Stimulated activated CD4-positive, alpha-beta T cell treated with anti-CD3 and anti-CD28 coated beads, Interleukin-1b, Interleukin-23, amount 100 ng/mL, for 48 hours (primary cell): ENCODE results near the gene TIAM1.

Experiments
- DNase-seq: peaks from one replicate; pipeline ENCODE4 v3.0.0-alpha.2; 2020

Gene TIAM1

DNA sequence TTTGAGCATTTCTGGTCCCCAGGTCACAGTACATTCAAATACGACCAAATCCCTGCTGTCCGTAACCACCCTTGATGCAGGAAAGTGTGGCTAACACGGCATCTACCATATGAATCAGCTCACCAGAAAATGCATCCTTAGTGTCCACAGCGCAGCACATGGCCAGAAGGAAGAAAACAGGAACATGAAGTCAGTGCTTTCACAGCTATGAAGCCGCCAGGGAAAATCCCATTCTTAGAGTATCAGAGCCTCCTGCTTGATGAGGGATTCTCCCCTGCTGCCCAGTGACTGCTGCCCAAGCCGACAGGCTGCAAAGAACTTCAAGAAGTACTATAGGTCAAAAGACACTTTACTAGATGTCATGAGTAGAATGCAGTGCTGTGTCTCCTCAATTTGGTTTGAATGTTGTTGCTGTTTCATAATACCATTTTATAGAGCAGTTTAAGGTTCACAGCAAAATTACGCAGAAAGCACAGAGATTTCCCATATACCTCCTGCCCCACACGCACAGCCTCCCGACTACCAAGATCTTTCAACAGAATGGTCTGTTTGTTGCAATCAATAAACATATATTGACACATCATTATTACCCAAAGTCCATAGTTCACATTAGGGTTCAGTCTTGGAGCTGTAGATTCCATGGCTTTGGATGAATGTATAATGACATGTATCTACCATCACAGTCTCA is 14.5 kb downstream of the TIAM1 start:
- DNase-seq, result no peak

DNA sequence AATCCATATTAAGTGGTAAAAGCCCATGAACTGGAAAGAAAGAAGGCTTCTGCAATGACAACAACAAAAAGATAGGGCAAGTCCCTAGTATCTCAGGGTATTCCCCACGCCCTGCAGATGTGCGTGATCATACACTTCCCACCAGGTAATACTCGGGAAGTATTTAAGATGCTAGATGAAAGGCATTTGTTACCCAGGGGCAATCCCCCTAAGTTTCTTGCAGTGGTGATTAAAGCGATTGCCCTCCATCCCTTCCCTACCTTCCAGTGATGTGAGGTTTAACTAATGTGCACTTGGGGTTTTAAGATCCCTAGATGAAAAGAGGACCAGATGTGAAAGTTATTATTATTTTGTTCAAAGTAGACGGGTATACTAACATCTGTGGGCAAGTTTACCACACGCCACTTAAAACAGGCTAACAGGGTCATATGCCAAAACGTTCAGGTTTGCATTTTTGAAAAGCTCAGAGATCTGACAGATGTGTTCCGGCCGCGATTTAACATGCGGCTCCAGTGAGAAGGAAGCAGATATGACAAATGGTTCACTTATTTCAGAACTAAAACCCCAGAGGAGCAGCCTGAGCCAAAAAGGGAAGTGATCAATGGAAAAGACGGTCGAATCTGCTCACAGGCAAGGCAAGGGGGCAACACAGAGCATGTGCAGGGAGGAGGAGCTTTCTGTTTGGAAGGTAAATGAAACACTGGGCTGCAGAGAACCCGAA is 17.4 kb downstream of the TIAM1 start:
- peak; percentile 77 for DNase-seq

DNA sequence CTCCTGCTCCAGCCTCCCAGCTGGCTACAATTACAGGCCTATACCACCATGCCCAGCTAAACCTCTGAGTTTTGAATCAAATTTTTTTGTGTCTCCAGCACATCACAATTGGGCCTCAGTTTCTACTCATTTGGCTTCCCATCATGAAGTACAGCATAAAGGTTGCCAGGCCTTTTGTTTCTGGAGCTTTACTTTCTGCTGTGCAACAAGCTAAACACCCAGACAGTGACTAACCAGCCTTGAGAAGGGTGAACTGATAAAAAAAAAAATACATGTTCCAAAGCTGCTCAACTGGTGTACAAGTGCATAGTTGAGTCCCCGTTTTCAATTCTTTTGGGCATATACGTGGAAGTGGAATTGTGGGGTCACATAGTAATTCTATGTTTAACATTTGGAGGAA is 25.1 kb downstream of the TIAM1 start:
- DNase-seq, result no peak

DNA sequence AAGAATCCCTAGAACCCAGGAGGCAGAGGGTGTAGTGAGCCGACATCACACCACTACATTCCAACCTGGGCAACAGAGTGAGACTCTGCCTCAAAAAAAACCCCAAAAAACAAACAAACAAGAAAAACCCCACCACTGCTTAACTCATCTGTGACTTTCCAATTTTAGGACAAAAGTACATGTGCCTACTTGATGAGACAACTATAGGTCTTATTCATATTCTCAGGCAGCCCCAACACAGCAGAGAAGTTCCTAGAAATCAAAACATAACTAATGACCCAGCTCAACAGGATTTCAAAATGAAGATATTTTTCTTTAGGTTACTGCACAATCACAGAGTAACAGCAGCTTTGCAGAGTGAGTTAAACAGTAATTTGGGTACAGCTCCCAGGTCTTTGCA is 26.4 kb downstream of the TIAM1 start:
- DNase-seq, result no peak

DNA sequence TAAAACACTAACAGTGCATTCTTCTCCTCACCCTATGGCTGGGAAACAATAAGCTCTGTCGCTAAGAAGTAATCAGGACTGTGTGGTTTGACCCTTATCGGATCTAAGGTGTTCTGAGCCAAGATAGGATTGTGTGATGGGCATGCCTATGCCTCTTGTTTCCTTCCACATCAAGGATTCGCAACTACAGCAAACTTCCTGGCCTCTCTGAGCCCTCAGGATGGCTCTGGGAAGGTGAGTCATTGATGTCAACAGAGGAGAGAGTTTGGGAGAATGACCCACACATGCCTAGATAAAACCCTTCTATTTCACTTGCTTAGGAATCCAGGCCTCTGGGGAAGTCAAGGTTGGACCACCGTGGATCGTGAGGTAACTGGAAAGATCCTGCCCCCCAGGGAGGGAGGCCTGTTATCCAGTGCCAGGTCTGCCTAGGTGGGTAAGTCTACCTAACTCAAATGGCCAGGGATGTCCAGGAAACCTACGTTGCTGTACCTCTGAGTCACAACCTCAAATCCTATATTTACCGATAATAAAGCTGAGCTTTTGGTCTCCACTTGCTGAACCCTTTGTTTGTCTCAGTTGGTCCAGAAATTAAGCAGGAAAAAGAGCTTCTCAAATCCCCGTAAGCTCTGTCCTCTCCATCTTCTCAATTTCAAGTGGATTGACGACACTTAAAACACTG is 27.4 kb downstream of the TIAM1 start:
- no peak for DNase-seq

DNA sequence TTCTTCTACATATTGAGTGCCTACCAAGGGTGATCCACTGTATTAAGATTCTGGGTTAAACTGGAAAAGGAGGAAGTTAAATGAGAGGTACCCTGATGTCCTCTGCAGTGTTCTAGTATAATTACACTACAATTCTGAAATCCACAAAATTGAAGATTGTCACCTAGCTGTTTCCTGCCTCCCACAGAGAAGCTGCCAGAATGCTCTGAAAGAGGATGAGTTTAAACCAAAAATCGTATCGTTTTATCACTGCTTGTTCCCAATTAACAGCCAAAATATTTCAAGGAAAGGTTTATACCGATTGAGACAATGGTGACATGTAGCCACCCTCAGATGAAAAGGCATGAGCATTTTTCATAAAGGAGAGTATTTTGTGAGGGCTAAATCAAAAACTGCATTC is 28.0 kb downstream of the TIAM1 start:
- DNase-seq, result no peak

DNA sequence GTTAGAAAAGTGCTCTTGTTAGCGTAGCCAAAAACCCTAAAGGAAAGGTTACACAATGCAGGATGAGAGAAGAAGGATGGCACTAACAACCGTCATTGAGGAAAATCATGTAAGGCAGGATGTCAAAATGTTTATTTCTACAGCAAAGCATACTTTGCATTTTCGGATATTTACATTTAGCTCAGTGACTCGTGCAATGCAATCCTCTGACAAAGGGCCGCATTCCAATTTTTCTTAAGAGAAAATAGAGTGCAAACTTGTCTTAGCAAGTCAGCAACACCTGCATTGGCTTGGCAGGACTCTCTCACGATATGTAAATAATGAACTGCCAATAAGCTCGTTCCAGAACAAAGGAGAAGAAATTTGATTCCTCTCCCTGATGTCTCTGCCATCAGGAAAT is 33.3 kb downstream of the TIAM1 start:
- DNase-seq, result no peak

DNA sequence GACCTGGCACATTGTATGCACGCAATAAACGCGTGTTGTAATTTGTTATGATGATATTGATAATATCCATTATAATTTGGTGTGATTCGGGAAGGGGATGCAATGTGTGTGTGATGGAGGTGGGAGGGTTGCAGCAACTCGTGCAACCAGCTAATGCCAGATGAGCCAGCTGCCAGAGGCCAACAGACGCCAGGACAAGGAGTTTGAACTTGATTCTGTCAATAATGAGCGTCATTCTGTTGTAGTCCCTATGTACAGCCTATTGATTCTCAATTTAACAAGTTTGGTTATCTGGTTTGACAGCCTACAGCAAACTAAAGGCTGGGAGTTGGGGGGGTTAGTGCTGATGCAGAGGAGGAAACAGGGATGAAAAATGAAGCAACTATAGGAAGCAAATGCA is 35.5 kb downstream of the TIAM1 start:
- DNase-seq, result no peak

DNA sequence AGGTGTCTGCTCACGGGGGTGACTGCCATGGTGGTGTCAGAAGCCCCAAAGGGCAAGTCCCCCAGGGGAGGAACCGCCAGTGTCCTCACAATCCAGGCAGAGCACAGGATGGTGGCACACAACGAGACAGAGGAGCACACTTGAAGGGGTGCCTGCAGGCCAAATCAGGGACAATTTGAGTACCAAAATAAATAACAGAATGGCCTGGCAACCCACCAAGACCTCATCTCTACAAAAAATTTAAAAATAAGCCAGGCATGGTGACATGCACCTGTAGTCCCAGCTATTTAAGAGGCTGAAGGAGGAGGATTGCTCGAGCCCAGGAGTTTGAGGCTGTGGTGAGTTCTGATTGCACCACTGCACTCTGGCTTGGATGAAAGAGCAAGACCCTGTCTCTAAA is 38.2 kb downstream of the TIAM1 start:
- no peak for DNase-seq

DNA sequence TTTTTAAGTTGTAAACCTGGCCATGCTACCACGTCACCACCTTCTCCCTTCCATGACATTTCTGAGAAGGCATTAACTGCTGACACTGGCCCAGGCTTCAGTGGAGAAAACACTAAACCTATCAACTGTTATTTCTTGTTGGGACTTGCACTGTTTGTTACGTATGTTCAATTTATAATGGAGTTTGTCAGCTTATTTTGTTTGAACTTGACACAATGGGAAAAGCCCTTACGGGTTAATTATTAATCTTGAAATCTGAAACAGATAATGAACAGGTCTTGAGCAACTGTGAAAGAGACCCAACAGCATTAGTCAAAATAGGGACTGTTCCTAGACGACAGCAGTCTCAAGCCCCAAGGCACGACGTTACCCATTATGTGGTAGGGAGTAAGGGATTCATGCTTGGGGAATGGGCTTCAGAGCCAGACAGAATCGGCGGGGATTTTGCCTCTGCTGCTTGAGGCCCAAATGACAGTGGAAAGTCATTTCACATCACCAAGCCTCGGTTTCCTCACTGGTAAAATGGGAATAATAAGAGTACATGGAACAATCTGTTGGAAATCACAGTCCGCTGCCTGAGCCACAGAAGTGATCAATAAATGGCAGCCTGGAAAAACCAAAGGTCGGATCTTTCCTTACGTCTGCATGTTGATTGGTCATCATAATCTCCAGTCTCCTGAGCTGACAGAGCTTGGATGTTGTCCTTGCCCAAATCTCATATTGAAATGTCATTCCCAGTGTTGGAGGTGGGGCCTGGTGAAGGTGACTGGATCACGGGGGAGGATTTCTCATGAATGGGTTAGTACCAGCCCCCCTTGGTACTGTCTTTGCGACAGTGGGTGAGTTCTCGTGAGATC is 44.5 kb downstream of the TIAM1 start:
- DNase-seq, result no peak

DNA sequence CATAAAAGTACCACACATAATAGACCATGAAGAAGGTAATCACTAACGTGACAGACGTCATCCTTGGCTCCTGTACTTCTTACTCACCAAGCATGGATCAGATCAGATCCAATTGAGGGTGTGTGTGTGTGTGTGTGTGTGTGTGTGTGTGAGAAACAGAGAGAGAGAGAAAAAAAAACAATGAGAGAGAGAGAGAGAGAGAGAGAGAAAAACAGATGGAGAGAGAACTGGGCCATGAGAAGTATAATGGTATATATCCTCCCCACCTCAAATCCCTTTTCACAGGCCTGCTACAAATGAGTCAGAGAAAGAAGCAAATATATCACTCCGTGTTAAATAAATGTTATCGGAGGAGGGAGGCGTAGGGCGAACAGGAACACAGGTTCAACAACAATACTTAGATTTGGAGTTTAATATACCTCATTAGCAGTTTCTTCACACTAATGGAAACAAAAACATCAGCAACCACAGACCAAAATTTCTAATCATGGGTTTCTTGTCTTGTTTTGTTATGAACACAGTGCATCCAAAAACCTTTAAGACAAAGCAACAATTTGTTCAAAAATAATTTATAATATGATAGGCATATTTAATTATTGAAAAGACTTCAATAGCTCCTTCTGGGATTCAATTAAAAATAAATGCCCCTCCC is 45.3 kb downstream of the TIAM1 start:
- no peak for DNase-seq

DNA sequence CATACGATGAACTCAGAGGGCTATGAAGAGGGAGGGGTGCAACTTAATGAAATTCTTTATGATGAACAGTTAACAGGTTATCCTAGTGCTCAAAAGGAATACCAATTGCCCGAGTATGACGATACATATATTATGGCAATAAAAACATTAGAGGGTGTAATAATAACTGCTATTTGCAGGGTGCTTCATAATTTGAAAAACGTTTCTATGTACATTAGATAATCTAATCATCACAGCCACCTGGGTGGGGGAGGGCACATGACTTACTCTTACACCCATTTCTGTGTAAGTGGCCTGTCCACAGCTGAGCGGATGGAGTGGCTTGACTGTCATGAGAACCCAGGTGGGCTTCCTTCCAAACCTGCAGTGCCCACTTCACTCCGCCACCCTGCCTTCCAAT is 46.3 kb downstream of the TIAM1 start:
- no peak for DNase-seq

DNA sequence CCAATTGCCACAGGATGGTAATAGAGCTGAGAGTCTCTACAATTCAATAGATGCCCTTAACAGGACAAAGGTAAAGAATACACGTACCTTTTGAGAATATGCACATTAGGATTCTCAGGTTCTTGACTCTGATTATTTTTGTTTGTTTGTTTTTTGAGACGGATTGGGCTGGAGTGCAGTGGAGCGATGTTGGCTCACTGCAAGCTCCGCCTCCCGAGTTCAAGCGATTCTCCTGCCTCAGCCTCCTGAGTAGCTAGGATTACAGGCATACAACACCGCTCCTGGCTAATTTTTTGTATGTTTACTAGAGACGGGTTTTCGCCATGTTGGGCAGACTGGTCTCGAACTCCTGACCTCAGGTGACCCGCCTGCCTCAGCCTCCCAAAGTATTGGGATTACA is 48.4 kb downstream of the TIAM1 start:
- no peak for DNase-seq

DNA sequence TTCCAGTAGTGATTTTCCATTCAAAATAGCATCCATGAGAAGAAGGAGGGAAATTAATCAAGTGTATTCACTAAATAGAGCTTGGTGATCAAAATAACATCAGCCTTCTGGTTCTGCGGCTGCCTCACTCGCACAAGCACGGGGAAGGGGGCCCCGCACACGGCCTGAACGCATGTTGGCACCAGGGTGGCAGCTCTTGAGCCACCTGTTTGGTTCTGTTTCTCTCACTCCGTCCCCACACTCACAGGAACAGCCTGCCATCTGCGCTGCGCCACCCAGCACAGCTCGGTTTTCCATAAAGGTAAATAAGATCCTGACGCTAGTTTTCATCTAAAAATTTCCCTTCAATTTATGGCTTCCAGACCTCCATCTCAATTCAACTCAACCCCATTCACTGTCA is 49.4 kb downstream of the TIAM1 start:
- DNase-seq, result no peak

DNA sequence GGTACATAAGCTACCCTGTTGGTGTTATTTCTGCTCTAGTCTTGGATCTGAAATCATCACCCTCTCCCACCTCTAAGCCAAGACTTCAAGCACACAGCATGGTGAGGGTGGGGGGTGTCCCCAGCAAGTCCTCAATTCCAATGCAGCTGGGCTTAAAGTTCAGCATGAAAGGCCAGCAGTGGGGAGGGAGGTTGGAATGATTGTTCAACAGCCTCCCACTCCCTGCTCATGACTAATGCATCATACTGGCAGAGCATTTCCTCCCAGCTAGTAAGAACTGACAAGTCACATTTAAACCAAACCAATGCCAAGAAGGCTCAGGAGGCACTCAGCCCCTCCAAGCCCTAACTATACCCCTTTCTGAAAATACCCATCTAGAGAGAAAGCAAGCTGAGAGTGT is 50.1 kb downstream of the TIAM1 start:
- DNase-seq, result peak; percentile 83

DNA sequence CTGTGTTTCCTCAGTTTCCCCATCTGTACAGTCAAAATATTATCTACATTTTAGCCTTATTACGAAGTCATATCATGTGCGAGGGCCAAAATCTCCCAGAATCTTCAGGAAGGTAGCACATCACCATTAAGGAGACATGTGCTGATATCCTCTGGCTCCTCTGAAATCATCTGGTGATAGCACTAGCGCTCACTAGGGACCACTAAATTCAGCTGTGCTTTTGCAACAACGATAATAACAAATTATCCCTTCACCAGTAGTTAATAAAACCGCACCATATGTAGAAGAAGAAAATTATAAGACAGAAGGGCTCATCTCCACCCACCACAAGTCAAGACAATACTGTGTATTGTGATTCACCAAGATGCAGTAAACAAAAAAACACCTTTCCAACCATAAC is 53.3 kb downstream of the TIAM1 start:
- no peak for DNase-seq

DNA sequence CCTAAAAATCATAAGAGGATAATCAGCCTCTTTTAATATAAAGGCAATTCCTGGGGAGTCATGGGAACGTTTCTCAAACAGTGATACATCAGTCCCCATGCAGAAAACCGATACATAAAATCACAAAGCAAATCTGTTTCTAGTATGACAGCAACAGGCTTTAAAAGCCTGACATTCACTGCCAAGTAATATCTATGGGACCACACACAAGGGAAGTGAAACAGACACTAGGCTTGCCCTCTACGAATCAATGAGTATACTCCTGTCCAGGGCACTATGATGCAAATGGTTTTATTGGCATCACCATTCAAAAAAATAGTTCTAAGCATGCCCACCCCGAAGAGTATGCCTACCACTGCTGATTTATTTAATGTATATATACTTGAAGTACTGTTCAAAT is 54.4 kb downstream of the TIAM1 start:
- no peak for DNase-seq

DNA sequence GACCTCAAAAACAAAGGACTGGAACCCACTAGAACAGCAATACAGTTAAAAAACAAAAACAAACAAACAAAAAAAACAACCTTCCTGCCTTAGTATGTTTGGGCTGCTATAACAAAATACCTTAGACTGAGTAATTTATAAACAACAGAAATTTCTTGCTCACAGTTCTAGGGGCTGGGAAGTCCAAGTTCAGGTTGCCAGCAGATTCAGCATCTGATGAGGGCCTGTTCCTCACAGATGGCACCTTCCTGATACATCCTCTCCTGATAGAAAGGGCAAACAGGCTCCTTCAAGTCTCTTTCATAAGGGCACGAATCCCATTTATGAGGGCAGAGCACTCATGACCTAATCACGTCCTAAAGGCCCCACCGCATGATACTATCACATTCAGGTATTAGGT is 55.9 kb downstream of the TIAM1 start:
- no peak for DNase-seq

DNA sequence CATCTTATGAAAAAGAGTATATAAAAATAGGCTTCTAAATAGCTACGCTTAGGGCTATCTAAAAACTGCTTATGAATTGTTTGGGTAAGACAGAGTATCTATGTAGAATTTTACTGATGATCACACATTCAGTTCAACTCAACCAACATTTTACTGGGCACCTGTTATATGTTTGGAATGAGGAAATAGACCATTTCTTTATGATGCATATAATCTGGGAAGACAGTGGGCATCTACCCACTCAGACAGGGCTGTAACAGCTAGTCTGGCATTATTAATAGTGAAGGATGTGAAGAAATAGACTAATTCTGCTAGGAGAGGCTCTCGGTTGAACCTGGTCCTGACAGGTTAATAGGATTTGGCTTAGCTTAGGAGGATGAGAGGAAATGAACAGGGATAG is 56.9 kb downstream of the TIAM1 start:
- DNase-seq, result no peak

DNA sequence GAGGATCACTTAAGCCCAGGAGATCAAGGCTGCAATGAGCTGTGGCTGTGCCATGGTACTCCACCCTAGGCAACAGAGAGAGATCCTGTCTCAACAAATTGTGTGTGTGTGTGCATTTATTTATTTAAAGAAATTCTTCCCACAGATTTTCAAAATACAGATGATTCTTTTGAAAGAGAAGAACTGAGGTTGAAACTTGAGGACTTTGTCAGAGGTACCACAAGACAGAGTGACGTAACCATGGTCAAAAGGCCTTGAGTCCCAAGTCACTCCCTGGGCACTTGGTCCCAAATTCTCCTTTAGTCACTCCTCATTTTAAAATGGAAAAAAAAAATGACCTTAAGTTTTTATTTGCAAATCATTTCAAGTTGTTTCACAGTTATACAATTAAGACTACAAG is 57.4 kb downstream of the TIAM1 start:
- DNase-seq, result no peak

DNA sequence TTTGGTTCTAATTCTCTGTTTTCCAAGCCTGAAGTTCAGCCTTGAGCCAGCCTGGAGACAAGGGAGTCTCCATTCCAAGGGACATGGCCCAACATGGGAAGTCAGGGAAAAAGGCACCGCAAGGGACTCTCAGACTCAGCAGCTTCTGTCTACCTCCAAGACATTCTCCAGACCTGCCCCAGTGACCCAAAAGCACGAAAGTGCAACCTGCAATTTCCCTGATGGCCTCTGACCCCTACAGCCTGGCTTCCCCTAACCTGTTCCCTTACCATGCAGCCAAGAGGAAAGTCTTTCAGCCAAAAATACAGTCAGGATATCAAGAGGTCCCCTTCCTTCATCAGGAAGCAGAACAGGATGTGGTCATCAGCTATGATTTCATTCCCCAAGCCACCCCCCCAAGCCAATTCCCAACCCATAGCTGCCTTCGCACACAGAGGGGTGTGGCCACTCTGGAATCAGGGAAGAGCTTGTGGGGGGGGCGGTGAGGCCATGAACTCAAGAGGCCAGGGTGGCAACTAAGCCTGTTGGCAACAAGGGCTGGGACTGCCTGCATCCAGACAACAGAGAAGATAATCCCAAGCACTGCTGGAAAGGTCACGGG is 59.2 kb downstream of the TIAM1 start:
- no peak for DNase-seq

DNA sequence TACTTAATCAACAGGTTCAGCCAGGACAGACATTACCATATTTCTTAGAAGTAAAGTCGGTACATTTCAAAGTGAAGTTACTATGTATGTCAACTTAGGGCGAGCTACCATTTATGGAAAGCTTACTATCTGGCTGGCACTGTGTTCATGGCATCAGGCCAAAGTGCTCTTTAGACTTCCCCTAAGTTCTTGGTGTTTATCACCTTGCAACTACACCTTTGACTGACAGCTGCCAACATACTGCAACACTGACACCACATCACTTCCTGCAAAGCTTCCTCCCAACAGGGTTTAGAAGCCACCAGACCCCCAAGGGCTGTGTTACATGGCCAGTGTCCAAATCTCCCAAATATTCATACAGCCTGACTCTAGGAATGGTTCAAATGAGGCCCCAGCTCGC is 61.0 kb downstream of the TIAM1 start:
- DNase-seq, result no peak
